Measurements from ENCODE around the gene CEP76.

CEP76 gene

GRCh38 chr18:12702221-12703095, at the start of gene CEP76, which contains the start of gene PSMG2:
TSS of gene CEP76 (minus strand) at chr18:12702723. CDS start at chr18:12702548, 175 bp downstream.
TSS of gene PSMG2 (plus strand) at chr18:12703042. CDS start at chr18:12703108, 66 bp downstream.
- DNase-seq, result peak; percentile 95

- DNase-seq, result no peak
Observed at GRCh38 chr18:12751891-12752290, 49.4 kb upstream of the CEP76 start.

- no peak for DNase-seq
Observed at GRCh38 chr18:12751503-12751884, 49.0 kb upstream of the CEP76 start.

- DNase-seq, result no peak
Observed at GRCh38 chr18:12750715-12751502, 48.4 kb upstream of the CEP76 start.

- no peak for DNase-seq
Observed at GRCh38 chr18:12750076-12750714, 47.7 kb upstream of the CEP76 start.

GRCh38 chr18:12749121-12749520, 46.6 kb upstream of the CEP76 start:
- DNase-seq, result no peak

- no peak for DNase-seq
Observed at GRCh38 chr18:12748671-12749070, 46.1 kb upstream of the CEP76 start.

GRCh38 chr18:12747530-12748315, 45.2 kb upstream of the CEP76 start:
- DNase-seq, result no peak

- DNase-seq, result no peak
Observed at GRCh38 chr18:12745095-12745795, 42.7 kb upstream of the CEP76 start.

- no peak for DNase-seq
Observed at GRCh38 chr18:12744103-12744502, 41.6 kb upstream of the CEP76 start.

GRCh38 chr18:12742453-12742852, 39.9 kb upstream of the CEP76 start:
- DNase-seq, result no peak

- DNase-seq, result no peak
Observed at GRCh38 chr18:12741351-12741750, 38.8 kb upstream of the CEP76 start.

GRCh38 chr18:12737243-12737902, 34.9 kb upstream of the CEP76 start:
- DNase-seq, result no peak

- peak; percentile 66 for DNase-seq
Observed at GRCh38 chr18:12726774-12727550, 24.4 kb upstream of the CEP76 start.

GRCh38 chr18:12726331-12726730, 23.8 kb upstream of the CEP76 start:
- DNase-seq, result no peak

- DNase-seq, result no peak
Observed at GRCh38 chr18:12722731-12723130, 20.2 kb upstream of the CEP76 start.

- DNase-seq, result no peak
Observed at GRCh38 chr18:12721495-12722275, 19.2 kb upstream of the CEP76 start.

- DNase-seq, result no peak
Observed at GRCh38 chr18:12711446-12711845, 8.9 kb upstream of the CEP76 start.

GRCh38 chr18:12703664-12704063, 1.1 kb upstream of the CEP76 start:
- peak; percentile 23 for DNase-seq

Data from right hindlimb (tissue), 1 donor.